GM12874 (cell line): ENCODE data around the gene SLC9A4.

Source experiments
- CTCF ChIP-seq: IDR thresholded peaks from 2 replicates; pipeline ENCODE4 v1.5.1; 2011; ENCODE audit warnings: low read depth, mild to moderate bottlenecking, control low read depth, low read length, moderate library complexity; ENCODE audit not compliant: insufficient read depth

The SLC9A4 gene

GRCh38 chr2:102581911-102582310 is 108.9 kb downstream of the SLC9A4 start:
- TF ChIP-seq CTCF: no peak

GRCh38 chr2:102582845-102583244 is 109.8 kb downstream of the SLC9A4 start:
- no peak for TF ChIP-seq CTCF
